Vagina (tissue), 2 donors: ENCODE results near the gene TM7SF2.

Experiments
- POLR2A ChIP-seq, 2 donors: fragments of 450-650 bp; IDR thresholded peaks; one replicate each; pipeline ENCODE4 v1.6.1; 2017; ENCODE audit warnings: antibody characterized with exemption in 2 of 2, mild to moderate bottlenecking in 2 of 2, moderate library complexity in 2 of 2
- TF ChIP-seq, protein P1 (sequence below), 3 experiments: fragments of 450-650 bp in 2 of 3; fragments of 200-600 bp in 1 of 3; sonication (generic) in 1 of 3; IDR thresholded peaks; one replicate each; pipeline ENCODE4 v1.5.1; 2017 to 2019; ENCODE audit warnings: antibody characterized with exemption in 3 of 3, mild to moderate bottlenecking in 2 of 3, moderate library complexity in 2 of 3

DNA sequence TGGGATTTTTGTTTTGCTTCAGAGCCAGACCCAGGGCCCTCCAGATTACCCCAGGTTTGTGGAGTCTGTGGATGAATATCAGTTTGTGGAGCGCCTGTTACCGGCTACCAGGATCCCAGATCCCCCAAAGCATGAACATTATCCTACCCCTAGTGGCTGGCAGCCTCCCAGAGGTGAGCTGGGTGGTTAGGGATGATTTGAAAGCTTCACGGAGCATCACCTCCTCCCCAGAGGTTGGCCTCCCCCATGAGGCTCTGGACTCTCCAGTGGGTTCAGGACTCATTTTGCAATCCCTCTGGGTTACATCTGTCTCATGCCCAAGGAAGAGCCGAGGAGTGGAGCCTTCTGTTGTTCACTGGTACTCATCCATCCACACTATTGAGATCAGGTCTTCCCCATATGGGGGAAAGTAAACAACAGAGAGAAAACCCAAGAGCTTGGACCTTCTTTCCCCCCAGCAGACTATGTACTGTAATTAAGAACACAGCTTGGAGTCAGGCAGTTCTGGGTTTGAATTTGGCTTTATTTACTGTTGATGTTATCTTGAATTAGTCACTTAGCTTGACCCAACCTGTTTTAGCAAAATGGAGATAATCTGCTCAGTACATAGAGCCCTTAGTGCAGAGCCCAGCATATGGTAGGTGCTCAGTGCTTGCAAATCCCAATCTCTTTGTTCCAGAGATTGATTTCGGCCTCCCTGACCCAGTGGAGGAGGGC, 13.0 kb downstream of the TM7SF2 start:
- TF ChIP-seq, protein P1, sequence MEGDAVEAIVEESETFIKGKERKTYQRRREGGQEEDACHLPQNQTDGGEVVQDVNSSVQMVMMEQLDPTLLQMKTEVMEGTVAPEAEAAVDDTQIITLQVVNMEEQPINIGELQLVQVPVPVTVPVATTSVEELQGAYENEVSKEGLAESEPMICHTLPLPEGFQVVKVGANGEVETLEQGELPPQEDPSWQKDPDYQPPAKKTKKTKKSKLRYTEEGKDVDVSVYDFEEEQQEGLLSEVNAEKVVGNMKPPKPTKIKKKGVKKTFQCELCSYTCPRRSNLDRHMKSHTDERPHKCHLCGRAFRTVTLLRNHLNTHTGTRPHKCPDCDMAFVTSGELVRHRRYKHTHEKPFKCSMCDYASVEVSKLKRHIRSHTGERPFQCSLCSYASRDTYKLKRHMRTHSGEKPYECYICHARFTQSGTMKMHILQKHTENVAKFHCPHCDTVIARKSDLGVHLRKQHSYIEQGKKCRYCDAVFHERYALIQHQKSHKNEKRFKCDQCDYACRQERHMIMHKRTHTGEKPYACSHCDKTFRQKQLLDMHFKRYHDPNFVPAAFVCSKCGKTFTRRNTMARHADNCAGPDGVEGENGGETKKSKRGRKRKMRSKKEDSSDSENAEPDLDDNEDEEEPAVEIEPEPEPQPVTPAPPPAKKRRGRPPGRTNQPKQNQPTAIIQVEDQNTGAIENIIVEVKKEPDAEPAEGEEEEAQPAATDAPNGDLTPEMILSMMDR (IDR thresholded peaks at IDR 0.05) = no peak
- TF ChIP-seq POLR2A (IDR thresholded peaks at IDR 0.05) = no peak
